Measurements from ENCODE around the gene SGCA. TPM values are rescaled to one million over a fixed set of nuclear protein-coding genes. Genes with fewer than 3 reads are reported as not detected.

The SGCA gene
- total RNA-seq, 1 donor from 2014 or later = not detected

DNA sequence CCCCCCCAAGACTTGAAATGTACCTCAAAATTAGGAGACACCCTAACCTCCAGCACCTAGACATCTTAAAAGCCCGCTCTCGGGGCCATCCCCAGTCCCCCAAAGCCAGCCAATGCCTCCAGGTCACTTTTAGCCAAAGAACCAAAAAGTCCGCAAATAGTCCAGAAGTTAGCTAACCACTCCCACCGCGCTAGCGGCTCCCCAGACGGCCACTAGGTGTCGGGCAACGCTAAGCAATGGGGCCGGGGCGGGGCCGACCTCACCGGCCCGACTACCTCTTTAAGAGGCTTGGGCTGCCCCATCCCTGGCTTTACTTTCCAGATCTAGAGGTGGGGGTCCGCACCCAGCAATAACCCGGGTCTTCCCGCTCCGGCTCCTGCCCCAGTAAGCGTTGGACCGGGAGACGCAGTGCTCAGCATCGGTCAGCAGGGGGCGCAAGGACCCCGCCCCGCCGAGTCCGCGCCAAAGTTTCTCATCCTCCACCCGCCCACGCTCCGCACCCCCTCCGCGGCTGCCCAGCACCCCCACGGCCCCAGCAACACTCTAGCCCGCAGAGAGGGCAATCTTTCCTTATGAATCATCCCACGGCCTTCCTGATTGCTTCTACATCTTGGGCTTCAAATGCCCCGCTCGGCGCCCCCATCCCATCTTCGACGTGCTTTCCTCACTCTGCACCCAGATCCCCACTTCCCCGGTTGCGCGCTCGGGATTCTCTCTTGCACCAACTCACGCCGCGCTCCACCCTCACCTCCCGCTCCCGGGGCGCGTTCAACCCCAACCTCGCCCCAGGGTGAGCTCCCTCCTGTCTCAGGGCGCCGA, 34.9 kb downstream of the SGCA start:
- Mint-ChIP-seq H3K9me3 (ENCODE audit: unreplicated experiment) (no peaks in the 10 kb centered on the region), H3K36me3 (ENCODE audit: low read depth, unreplicated experiment) (no peaks in the 10 kb centered on the region), H3K27me3 (ENCODE audit: unreplicated experiment) (peaks cover 27% of the 10 kb centered on the region), H3K4me1 (ENCODE audit: unreplicated experiment) (peaks cover 9% of the 10 kb centered on the region), H3K27ac (ENCODE audit: unreplicated experiment) (no peak overlapping the region), H3K4me3 (ENCODE audit: unreplicated experiment) (peak overlapping the region; percentile 71)
- peak; percentile 84 for DNase-seq (ENCODE audit: low spot score)
- TF ChIP-seq, protein P1, sequence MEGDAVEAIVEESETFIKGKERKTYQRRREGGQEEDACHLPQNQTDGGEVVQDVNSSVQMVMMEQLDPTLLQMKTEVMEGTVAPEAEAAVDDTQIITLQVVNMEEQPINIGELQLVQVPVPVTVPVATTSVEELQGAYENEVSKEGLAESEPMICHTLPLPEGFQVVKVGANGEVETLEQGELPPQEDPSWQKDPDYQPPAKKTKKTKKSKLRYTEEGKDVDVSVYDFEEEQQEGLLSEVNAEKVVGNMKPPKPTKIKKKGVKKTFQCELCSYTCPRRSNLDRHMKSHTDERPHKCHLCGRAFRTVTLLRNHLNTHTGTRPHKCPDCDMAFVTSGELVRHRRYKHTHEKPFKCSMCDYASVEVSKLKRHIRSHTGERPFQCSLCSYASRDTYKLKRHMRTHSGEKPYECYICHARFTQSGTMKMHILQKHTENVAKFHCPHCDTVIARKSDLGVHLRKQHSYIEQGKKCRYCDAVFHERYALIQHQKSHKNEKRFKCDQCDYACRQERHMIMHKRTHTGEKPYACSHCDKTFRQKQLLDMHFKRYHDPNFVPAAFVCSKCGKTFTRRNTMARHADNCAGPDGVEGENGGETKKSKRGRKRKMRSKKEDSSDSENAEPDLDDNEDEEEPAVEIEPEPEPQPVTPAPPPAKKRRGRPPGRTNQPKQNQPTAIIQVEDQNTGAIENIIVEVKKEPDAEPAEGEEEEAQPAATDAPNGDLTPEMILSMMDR (IDR thresholded peaks at IDR 0.05; ENCODE audit: unreplicated experiment) = peak; percentile 100

DNA sequence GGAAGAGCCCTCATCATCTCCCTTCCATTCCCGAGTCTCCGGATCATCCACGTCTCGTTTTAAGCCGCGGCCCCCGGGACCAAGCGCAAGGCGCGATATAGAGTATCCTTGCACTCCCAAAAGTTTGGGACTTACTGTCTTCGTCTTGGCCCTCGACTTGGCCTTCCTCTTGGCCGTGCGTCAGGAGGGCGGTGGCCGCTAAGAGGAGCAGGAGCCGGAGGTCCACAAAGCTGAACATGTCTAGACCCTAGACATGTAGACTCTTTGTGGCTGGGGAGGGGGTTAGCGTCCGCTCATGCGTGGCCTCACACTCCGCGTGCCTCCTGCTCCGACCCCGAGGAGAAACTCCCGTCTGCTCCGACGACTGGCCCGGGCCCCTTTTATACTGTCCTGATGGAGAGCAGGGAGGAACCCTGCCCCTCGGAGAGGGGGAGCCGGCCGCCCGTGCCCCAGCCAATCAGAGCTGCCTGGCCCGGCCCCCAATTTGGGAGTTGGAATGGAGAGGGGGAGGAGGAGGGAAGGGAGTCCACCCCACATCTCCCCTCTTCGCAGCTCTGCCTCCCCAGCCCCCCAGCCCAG, 35.6 kb downstream of the SGCA start, which contains the start of gene COL1A1:
Gene COL1A1 (minus strand): TSS at position 356 of the 579 bp plus-strand sequence. CDS start 118 bp downstream, at position 238.
- peaks cover 27% of the 10 kb centered on the region for H3K27me3 Mint-ChIP-seq (ENCODE audit: unreplicated experiment)
- no peak within 1 kb of the TSS for H3K27ac Mint-ChIP-seq (ENCODE audit: unreplicated experiment)
- no peak for DNase-seq (ENCODE audit: low spot score)
- no peaks in the 10 kb centered on the region for H3K36me3 Mint-ChIP-seq (ENCODE audit: low read depth, unreplicated experiment)
- TF ChIP-seq, protein P1 (IDR thresholded peaks at IDR 0.05; ENCODE audit: unreplicated experiment) = no peak
- H3K9me3 Mint-ChIP-seq (ENCODE audit: unreplicated experiment) = no peaks in the 10 kb centered on the region
- H3K4me3 Mint-ChIP-seq (ENCODE audit: unreplicated experiment) = peak within 1 kb of the TSS; percentile 71
- H3K4me1 Mint-ChIP-seq (ENCODE audit: unreplicated experiment) = peaks cover 10% of the 10 kb centered on the region

DNA sequence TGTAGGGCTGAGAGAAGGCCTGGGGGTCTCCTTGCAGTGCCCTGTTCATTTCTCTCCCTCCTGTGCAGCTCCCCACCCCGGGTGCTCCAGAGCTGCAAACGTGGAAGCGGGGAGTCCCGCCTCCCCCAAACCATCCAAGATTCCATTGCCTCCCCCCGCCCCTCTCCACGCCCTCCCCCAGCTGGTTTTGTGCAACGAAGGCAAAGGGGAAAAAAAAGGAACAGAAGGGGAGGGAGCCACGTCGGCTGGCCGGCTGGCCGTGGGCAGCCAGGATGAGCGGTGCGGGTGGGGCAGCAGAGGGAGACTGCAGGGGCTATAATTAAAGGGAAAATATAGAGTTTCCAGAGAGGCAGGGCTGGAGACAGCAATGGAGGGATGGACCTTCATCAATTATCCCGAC, 37.3 kb downstream of the SGCA start:
- Mint-ChIP-seq H3K27ac (ENCODE audit: unreplicated experiment) (no peak overlapping the region), H3K9me3 (ENCODE audit: unreplicated experiment) (no peaks in the 10 kb centered on the region), H3K27me3 (ENCODE audit: unreplicated experiment) (peaks cover 30% of the 10 kb centered on the region), H3K36me3 (ENCODE audit: low read depth, unreplicated experiment) (no peaks in the 10 kb centered on the region), H3K4me3 (ENCODE audit: unreplicated experiment) (no peak overlapping the region), H3K4me1 (ENCODE audit: unreplicated experiment) (peaks cover 10% of the 10 kb centered on the region)
- DNase-seq (ENCODE audit: low spot score) = no peak
- TF ChIP-seq, protein P1 (IDR thresholded peaks at IDR 0.05; ENCODE audit: unreplicated experiment) = no peak

DNA sequence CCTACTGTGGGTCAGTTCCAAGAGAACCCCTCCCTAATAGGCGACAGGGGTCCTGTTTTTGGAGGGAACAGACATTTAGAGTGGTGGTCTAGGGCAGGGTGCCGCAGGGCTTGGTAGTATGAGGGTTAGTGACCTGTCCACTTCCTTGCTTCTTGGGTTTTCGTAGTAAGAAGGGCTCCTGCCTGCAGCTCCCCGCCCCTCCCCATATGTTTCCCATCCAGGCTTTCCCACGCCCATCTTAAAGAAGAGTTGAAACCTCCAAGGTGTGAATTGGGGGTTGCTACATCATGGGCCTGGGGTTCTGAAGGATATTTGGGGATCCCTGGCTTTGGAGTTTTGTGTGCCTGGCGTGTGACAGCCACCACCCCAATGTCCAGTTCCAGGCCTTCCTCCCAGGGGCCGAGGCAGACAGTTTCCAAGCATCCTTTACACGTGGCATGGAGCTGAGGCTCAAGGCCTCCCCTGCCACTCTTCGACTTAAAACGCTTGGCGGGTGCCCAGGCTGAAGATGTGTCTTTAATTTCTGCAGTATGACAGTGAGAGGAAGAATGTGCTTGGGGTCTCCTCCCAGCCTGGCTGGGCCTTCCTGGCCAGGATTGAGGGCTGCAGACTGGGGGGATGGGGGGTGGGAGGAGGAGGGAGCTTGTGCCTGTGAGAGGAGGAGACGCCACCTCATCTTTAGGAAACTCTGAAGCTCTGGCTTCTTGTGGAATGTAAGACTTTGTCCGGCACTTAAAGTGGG, 38.0 kb downstream of the SGCA start:
- H3K4me3 Mint-ChIP-seq (ENCODE audit: unreplicated experiment) = no peak overlapping the region

More for the DNA sequence above, 38.0 kb downstream of the SGCA start:
- no peaks in the 10 kb centered on the region for H3K9me3 Mint-ChIP-seq (ENCODE audit: unreplicated experiment)
- H3K27ac Mint-ChIP-seq (ENCODE audit: unreplicated experiment) = no peak overlapping the region
- TF ChIP-seq, protein P1 (IDR thresholded peaks at IDR 0.05; ENCODE audit: unreplicated experiment) = no peak
- peaks cover 31% of the 10 kb centered on the region for H3K27me3 Mint-ChIP-seq (ENCODE audit: unreplicated experiment)
- DNase-seq (ENCODE audit: low spot score) = no peak
- H3K36me3 Mint-ChIP-seq (ENCODE audit: low read depth, unreplicated experiment) = no peaks in the 10 kb centered on the region
- H3K4me1 Mint-ChIP-seq (ENCODE audit: unreplicated experiment) = peaks cover 10% of the 10 kb centered on the region
